Stimulated activated CD4-positive, alpha-beta T cell treated with anti-CD3 and anti-CD28 coated beads, Interleukin-2, amount 100 ng/mL, for 4 hours (primary cell): ENCODE measurements around the gene CARS1.
"Not testable (repeated sequence)": the region's sequence is repeated elsewhere in the genome, so short reads cannot be mapped to it uniquely, and the experiment has no call there.

ENCODE experiments used
- DNase-seq: peaks from one replicate; pipeline ENCODE4 v3.0.0-alpha.2; 2020; ENCODE audit warnings: low read depth

The CARS1 gene

DNA sequence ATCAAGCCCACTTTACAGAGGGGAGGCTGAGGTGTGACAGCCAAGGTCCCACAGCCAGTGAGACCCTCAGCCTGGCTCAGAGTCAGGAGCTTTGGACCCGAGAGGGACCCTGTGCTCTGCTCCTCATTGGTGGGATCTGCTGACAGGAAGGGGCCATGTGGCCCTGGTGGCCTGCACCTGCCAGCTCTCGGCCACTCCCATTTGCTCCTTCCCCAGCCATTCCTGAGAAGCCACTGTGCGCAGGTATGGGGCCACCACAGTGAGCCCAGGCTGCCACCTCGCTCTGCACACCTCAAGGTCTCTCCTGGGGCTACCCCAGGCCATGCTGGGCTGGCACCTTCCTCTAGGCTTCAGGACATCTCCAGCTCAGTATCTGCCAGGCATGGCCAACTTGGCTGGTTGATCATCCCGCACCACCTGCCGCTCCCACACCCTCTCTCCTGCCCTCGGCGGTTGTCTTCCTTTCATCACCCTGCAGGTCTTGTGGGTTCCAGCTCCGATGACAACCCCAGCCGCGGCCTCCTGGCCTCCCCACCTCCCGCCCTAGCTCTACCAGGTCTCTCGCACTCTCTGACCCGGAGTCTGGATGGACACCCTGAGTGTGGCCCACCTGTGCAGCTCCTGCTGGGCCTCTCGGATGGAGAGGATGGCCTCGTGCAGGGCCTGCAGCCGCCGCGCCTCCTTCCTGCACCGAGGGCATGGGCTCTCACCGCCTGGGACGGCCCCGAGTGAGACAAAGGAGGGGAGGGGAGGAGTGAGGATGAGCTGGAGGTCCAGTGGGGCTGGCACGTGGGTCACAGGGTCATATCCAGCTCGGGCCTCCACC is 32.2 kb upstream of the CARS1 start:
- DNase-seq, result no peak

- DNase-seq, result no peak
Measured at GRCh38 chr11:3088806-3089205, 31.6 kb upstream of the CARS1 start.

DNA sequence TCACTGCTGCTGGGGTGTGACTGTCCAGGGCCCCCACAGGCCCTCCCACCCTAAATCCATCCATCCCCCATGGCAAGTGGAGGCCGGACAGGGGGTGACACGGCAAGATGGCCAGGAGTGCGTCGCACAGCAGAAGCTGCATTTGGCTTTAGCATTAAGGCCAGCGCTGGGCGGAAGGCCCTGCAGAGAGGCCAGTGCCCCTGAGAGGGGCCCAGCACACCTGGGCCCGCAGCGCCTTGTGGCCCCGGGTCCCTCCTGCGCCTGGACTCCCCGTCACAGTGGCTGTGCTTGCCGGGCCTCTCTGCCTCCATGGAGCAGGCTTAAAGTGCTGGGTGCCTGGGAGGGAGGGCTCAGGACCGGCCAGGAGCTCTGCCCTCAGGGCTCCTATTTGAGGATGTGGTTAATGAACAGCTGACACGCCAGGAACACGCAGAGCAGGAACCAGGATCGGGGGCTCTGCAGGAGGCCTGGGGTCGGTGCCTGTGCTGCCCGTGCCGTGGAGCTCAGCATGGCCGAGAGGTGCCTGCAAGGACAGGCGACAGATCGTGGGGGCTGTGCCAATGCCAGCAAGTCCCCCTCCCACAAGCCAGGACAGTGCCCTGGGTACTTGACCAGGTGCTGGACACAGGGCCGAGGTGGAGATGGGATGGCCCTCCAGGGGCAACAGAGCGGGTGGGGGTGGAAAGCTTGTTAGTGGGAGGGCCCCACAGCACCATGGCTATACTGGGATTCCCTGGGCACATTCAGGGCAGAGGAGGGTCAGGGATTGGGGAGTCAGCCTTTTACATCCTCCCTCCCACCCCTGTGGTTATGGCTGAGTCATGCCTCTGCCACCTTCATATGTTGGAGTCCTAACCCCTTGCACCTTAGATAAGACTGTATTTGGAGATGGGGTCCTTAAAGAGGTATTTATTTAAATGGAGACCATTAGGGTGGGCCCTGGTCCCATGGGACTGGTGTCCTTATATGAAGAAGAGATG is 30.9 kb upstream of the CARS1 start:
- DNase-seq, result no peak

DNA sequence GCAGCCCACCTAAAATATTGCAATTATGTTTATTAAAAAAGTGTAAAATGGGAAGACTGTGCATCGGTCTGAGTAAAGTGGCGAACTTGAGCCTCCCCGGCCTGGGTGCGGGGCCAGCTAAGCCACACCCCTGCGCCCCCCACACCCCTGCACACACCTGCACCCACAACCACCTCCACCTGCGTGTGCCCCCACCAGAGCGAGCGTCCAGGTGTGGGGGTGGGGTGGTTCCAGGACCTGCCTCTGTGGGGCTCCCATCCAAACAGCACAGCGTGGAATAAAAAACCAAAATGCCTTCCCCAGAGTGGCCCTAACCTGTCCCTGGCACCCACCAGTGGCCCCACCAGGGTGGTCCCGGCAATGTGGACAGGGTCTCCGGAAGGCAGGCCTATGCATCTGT is 30.1 kb upstream of the CARS1 start:
- DNase-seq, result no peak

DNA sequence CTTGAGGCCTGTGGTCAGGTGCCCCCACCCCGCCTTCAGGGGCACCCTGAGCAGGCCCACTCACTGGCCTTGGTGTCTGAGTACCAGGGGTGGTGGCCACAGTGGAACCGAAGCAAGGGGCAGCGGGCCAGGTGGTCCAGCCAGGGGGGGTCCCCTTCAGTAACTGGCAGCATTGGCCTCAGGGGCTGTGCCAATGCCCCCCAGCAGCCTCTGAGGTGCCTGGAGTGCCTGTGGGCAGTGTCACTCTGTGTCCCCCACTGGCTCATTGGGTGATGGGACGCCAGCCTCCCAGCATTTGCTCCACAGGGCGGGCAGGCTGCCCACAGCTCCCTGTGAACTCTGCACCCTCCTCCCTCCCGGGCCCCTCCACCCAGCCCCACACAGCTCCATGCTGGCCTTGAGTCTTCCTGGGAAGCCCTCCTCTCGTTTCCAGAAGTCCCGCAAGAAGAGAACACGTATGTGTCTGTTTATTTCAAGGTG is 29.5 kb upstream of the CARS1 start:
- no peak for DNase-seq

- DNase-seq, result no peak
Measured at GRCh38 chr11:3086114-3086513, 28.9 kb upstream of the CARS1 start.

DNA sequence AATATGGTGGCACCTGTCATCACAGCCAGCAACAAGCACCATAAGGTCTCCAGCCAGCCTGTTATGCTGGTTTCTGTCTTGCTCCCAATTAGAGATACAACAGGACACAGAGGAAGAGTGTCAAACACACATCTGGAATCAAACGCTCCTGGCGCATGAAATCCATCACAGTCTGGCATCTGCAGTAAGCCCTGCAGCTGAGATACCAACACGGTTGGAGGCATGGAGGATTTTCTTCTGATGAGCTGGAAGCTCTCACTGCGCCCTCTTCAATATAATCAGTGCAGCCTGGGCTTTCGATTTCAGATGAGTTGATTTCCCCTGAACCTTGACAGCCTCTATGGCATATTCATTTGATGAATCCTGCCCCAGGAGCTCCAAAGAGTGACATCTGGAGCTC is 27.8 kb upstream of the CARS1 start:
- no peak for DNase-seq

GRCh38 chr11:3083321-3083720 is 26.1 kb upstream of the CARS1 start:
- no peak for DNase-seq

GRCh38 chr11:3081386-3081751 is 24.1 kb upstream of the CARS1 start:
- DNase-seq, result no peak

- DNase-seq, result no peak
Measured at GRCh38 chr11:3080733-3081385, 23.6 kb upstream of the CARS1 start.

DNA sequence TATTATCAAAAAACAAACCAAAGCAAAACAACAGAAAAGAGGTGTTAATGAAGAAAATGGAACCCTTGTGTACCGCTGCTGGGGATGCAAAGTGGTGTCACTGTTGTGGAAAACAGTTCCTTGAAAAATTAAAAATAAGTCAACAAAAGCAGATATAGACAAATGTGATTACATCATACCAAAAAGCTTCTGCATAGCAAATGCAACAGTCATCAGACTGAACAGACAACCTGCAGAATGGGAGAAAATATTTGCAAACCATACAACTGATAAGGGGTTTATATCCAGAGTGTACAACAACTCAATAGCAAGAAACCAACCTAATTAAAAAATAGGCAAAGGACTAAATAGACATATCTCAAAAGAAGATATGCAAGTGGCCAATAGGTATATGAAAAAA is 22.9 kb upstream of the CARS1 start:
- DNase-seq, result no peak

DNA sequence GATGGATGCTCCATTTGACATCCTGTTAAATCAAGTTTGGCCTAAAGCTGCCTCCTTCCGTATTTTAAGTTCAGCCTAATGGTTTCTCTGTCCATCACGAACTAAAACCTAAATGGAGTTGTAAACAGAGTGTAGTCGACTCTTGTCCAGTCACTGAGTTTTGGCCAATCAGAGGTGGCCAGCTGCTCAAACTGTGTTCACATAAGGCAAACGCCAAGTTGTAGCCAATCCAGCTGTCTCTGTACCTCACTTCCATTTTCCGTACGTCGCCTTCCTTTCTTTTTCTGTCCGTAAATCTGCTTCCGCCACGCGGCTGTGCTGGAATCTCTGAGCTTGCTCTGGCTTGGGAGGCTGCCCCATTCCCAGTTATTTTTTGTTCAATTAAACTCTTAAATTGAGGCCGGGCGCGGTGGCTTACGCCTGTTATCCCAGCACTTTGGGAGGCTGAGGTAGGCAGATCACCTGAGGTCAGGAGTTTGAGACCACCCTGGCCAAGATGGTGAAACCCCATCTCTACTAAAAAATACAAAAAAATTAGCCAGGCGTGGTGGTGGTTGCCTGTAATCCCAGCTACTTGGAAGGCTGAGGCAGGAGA is 20.7 kb upstream of the CARS1 start:
- no peak for DNase-seq

DNA sequence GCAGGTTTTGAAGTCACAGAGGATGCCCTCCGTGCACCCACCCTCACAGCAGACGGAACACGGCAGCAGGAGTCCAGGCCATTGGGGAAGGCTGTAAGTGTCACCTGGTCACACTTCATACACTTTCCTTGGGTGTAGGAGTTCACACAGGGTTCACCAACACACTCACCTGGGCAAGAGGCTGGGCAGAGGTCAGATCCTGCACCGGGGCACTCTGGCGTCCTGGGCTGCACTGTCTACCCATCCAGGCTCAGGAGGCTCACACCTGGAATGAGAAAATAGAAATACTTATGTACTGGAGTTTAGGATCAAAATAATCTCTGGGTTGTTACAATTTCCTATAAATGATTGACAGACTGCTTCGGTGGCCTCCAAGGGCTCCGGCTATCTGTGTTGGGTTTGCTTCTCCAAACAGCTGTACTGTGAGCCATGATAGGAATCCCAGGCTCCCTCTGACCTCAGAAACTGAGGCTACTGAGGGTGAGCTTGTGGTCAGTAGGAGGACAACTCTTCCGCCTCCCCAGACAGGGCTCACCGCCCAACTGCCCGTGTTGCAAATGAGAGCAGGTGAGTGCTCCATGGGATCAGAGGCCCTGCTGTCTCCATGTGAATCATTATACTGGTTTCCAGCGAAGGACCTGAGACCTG is 20.1 kb upstream of the CARS1 start:
- no peak for DNase-seq

GRCh38 chr11:3074912-3075589 is 17.8 kb upstream of the CARS1 start:
- no peak for DNase-seq

- DNase-seq, result no peak
Measured at GRCh38 chr11:3073029-3073435, 15.8 kb upstream of the CARS1 start.

DNA sequence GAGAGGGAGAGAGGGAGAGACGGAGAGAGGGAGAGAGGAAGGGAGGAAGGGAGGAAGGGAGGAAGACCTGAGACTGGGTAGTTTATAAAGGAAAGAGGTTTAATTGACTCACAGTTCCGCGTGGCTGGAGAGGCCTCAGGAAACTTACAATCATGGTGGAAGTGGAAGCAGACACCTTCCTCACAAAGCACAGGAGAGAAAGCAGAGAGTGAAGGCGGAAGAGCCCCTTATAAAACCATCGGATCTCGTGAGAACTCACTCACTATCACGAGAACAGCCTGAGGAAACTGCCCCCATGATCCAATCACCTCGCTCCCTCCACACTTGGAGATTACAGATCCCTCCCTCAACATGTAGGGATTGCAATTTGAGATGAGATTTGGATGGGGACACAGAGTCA is 12.2 kb upstream of the CARS1 start:
- no peak for DNase-seq

DNA sequence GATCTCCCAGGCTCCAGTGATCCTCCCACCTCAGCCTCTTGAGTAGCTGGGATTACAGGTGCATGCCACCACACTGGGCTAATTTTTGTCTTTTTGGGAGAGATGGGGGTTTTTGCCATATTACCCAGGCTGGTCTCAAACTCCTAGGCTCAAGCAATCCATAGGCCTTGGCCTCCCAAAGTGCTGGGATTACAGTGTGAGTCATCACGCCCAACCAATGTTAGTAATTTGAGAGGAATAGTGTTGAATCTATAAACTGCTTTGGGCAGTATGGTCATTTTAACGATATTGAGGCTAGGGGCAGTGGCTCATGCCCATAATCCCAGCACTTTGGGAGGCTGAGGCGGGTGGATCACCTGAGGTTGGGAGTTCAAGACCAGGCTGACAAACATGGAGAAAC is 9.1 kb upstream of the CARS1 start:
- DNase-seq, result not testable (repeated sequence)

GRCh38 chr11:3064709-3065108 is 7.5 kb upstream of the CARS1 start:
- DNase-seq, result not testable (repeated sequence)

GRCh38 chr11:3063876-3064275 is 6.7 kb upstream of the CARS1 start:
- DNase-seq, result not testable (repeated sequence)

DNA sequence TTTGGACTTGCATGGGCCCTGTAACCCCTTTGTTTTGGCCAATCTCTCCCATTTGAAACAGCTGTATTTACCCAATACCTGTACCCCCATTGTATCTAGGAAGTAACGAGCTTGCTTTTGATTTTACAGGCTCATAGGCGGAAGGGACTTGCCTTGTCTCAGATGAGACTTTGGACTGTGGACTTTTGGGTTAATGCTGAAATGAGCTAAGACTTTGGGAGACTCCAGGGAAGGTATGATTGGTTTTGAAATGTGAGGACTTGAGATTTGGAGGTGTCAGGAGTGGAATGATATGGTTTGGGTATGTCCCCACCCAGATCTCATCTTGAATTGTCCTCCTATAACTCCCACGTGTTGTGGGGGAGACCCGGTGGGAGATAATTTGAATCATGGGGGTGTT is 6.2 kb upstream of the CARS1 start:
- not testable (repeated sequence) for DNase-seq
